Osteocyte (in vitro differentiated cells): Measurements from ENCODE around the gene TRPC6. TPM values are rescaled to one million over a fixed set of nuclear protein-coding genes. Genes with fewer than 3 reads are reported as not detected.

Source experiments
- DNase-seq: peaks from one replicate; pipeline ENCODE4 v3.0.0; 2021; ENCODE audit warnings: mixed read lengths; ENCODE audit not compliant: unreplicated experiment; ENCODE audit errors: extremely low spot score
- H3K27ac Mint-ChIP-seq: one replicate; pipeline ENCODE4 v1.8.0; 2021; ENCODE audit warnings: mild to moderate bottlenecking, mixed read lengths; ENCODE audit not compliant: unreplicated experiment
- H3K27me3 Mint-ChIP-seq: one replicate; pipeline ENCODE4 v1.8.0; 2021; ENCODE audit warnings: mixed read lengths; ENCODE audit not compliant: unreplicated experiment
- H3K36me3 Mint-ChIP-seq: one replicate; pipeline ENCODE4 v1.8.0; 2021; ENCODE audit warnings: mixed read lengths; ENCODE audit not compliant: unreplicated experiment
- H3K4me1 Mint-ChIP-seq: one replicate; pipeline ENCODE4 v1.8.0; 2021; ENCODE audit warnings: mixed read lengths; ENCODE audit not compliant: unreplicated experiment
- H3K4me3 Mint-ChIP-seq: one replicate; pipeline ENCODE4 v1.8.0; 2021; ENCODE audit warnings: mild to moderate bottlenecking, moderate library complexity, mixed read lengths; ENCODE audit not compliant: unreplicated experiment
- H3K9me3 Mint-ChIP-seq: one replicate; pipeline ENCODE4 v1.8.0; 2021; ENCODE audit warnings: mixed read lengths; ENCODE audit not compliant: unreplicated experiment
- CTCF ChIP-seq: fragments of 200-600 bp; sonication (generic); IDR thresholded peaks from 2 replicates; pipeline ENCODE4 v1.5.0; 2021; ENCODE audit warnings: antibody characterized with exemption, mild to moderate bottlenecking, moderate library complexity
- total RNA-seq: library from RNA; stranded (reverse); gene quantifications from 2 replicates; pipeline ENCODE4 v1.2.1, GENCODE V29; 2021

The TRPC6 gene
- total RNA-seq, 1 donor from 2014 or later = 40.7 TPM

- H3K9me3 Mint-ChIP-seq = no peaks in the 10 kb centered on the region
- H3K4me3 Mint-ChIP-seq = no peak overlapping the region
- H3K27me3 Mint-ChIP-seq = peaks cover 3% of the 10 kb centered on the region
- H3K4me1 Mint-ChIP-seq = no peaks in the 10 kb centered on the region
- no peak overlapping the region for H3K27ac Mint-ChIP-seq
- TF ChIP-seq CTCF = no peak
- H3K36me3 Mint-ChIP-seq = peaks cover 4% of the 10 kb centered on the region
- DNase-seq = no peak
Measured at GRCh38 chr11:101528541-101528940, 55.3 kb downstream of the TRPC6 start.

GRCh38 chr11:101523634-101524260 is 60.1 kb downstream of the TRPC6 start:
- Mint-ChIP-seq H3K27ac (no peak overlapping the region), H3K27me3 (peaks cover 12% of the 10 kb centered on the region), H3K9me3 (peaks cover 5% of the 10 kb centered on the region), H3K36me3 (peaks cover 9% of the 10 kb centered on the region), H3K4me3 (no peak overlapping the region), H3K4me1 (no peaks in the 10 kb centered on the region)
- TF ChIP-seq CTCF = no peak
- no peak for DNase-seq

GRCh38 chr11:101523193-101523592 is 60.6 kb downstream of the TRPC6 start:
- no peaks in the 10 kb centered on the region for H3K4me1 Mint-ChIP-seq
- peaks cover 16% of the 10 kb centered on the region for H3K27me3 Mint-ChIP-seq
- peaks cover 5% of the 10 kb centered on the region for H3K9me3 Mint-ChIP-seq
- no peak overlapping the region for H3K27ac Mint-ChIP-seq
- no peak overlapping the region for H3K4me3 Mint-ChIP-seq
- peaks cover 9% of the 10 kb centered on the region for H3K36me3 Mint-ChIP-seq
- DNase-seq = no peak
- no peak for TF ChIP-seq CTCF

- TF ChIP-seq CTCF = no peak
- Mint-ChIP-seq H3K36me3 (peaks cover 9% of the 10 kb centered on the region), H3K27me3 (peaks cover 28% of the 10 kb centered on the region), H3K4me3 (no peak overlapping the region), H3K4me1 (peaks cover 2% of the 10 kb centered on the region), H3K27ac (no peak overlapping the region), H3K9me3 (peaks cover 5% of the 10 kb centered on the region)
- DNase-seq = no peak
Measured at GRCh38 chr11:101521821-101522220, 62.0 kb downstream of the TRPC6 start.

- Mint-ChIP-seq H3K27ac (no peak overlapping the region), H3K4me1 (peaks cover 3% of the 10 kb centered on the region), H3K4me3 (no peak overlapping the region), H3K27me3 (peaks cover 42% of the 10 kb centered on the region), H3K36me3 (peaks cover 14% of the 10 kb centered on the region), H3K9me3 (peaks cover 5% of the 10 kb centered on the region)
- no peak for TF ChIP-seq CTCF
- DNase-seq = no peak
Measured at GRCh38 chr11:101516546-101516945, 67.3 kb downstream of the TRPC6 start.
